Stomach (tissue), 4 donors: ENCODE measurements around the gene NMBR.

Source experiments
- EP300 ChIP-seq: sonication (generic); formaldehyde crosslinking; IDR thresholded peaks from one replicate; pipeline ENCODE4 v1.6.1; 2017; ENCODE audit warnings: antibody characterized with exemption
- POLR2A ChIP-seq, 4 donors: fragments of 450-650 bp; IDR thresholded peaks; one replicate each; pipeline ENCODE4 v1.6.1; 2016; ENCODE audit warnings: antibody characterized with exemption in 4 of 4, control low read depth in 2 of 4, mild to moderate bottlenecking in 1 of 4, moderate library complexity in 1 of 4
- POLR2AphosphoS5 ChIP-seq, 3 donors: sonication (generic); formaldehyde crosslinking; IDR thresholded peaks; one replicate each; pipeline ENCODE4 v1.6.1; 2016; ENCODE audit warnings: antibody characterized with exemption in 3 of 3
- TF ChIP-seq, protein P1 (sequence below), 7 experiments: fragments of 450-650 bp in 4 of 7; fragments of 200-600 bp in 3 of 7; sonication (generic) in 3 of 7; IDR thresholded peaks; one replicate each; pipeline ENCODE4 v1.5.1; 2016 to 2019; ENCODE audit warnings: antibody characterized with exemption in 7 of 7, control low read depth in 2 of 7, mild to moderate bottlenecking in 1 of 7

DNA sequence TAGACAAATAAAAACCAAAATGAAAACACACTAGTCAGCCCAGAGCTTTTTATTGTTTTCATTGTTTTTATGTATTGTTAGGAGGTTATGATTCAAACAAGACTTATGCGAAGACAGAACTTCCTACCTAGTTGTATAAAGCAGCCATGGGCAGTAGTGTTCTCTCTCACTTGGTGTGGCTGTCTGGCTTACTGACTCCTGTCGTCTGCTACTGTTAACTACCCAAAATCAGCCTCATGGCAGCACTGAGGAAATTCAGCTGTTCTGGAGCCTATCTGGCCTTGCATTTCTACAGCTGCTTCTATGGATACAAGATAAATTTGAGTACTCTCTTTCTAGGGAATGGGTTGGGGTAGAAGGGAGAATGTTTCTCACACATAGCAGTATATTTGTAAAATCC, 20.6 kb upstream of the NMBR start:
- TF ChIP-seq, protein P1, sequence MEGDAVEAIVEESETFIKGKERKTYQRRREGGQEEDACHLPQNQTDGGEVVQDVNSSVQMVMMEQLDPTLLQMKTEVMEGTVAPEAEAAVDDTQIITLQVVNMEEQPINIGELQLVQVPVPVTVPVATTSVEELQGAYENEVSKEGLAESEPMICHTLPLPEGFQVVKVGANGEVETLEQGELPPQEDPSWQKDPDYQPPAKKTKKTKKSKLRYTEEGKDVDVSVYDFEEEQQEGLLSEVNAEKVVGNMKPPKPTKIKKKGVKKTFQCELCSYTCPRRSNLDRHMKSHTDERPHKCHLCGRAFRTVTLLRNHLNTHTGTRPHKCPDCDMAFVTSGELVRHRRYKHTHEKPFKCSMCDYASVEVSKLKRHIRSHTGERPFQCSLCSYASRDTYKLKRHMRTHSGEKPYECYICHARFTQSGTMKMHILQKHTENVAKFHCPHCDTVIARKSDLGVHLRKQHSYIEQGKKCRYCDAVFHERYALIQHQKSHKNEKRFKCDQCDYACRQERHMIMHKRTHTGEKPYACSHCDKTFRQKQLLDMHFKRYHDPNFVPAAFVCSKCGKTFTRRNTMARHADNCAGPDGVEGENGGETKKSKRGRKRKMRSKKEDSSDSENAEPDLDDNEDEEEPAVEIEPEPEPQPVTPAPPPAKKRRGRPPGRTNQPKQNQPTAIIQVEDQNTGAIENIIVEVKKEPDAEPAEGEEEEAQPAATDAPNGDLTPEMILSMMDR (IDR thresholded peaks at IDR 0.05), result no peak
- TF ChIP-seq POLR2AphosphoS5 (IDR thresholded peaks at IDR 0.05), result no peak
- TF ChIP-seq EP300, result no peak
- no peak for TF ChIP-seq POLR2A (IDR thresholded peaks at IDR 0.05)
